ENCODE results near the gene ANKRD60.

ANKRD60 gene

GRCh38 chr20:58229198-58229798, 845 bp upstream of the ANKRD60 start:
- TF ChIP-seq CTCF (IDR thresholded peaks at IDR 0.05; ENCODE audit: low read depth, low read length) = no peak
- DNase-seq (ENCODE audit: extremely low read depth, low read depth) = no peak

- TF ChIP-seq CTCF (IDR thresholded peaks at IDR 0.05; ENCODE audit: low read depth, low read length) = no peak
- DNase-seq (ENCODE audit: extremely low read depth, low read depth) = no peak
Measured at GRCh38 chr20:58228103-58228483, 360 bp downstream of the ANKRD60 start.

DNA sequence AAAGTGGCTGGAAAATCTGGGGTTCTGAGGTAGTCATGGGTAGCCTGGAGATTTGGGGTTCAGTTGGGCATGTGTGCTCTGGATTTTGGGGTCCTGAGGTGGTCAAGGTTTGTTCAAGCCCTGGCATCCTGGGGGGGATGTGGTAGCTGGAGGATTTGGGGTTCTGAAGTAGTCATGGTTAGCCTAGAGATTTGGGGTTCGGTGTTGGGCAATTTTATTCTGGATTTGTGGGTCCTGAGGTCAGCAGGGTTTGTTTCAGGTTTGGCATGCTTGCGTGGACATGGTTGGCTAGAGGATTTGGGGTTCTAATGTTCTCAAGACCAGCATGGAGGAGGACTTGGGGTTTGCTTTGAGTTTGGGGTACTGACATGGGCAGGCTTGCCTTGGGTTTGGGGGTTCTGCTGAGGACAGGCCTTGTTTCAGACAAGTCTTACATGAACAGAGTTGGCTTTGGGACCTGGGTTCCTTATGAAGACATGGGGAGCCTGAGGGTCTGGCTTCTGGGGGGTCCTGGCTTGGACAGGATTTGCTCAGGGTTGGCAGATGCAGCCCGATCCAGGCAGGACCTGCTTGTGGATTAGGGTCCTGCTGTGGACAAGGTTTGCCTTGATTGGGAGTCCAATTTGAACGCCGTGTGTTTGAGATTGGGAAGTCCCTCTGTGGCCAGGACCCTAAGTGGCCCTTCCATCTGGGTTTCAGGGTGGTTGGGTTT, 906 bp downstream of the ANKRD60 start:
- no peak for DNase-seq (ENCODE audit: extremely low read depth, low read depth)
- no peak for TF ChIP-seq CTCF (IDR thresholded peaks at IDR 0.05; ENCODE audit: low read depth, low read length)

GRCh38 chr20:58225452-58226200, 2.8 kb downstream of the ANKRD60 start:
- no peak for TF ChIP-seq CTCF (IDR thresholded peaks at IDR 0.05; ENCODE audit: low read depth, low read length)
- no peak for DNase-seq (ENCODE audit: extremely low read depth, low read depth)

DNA sequence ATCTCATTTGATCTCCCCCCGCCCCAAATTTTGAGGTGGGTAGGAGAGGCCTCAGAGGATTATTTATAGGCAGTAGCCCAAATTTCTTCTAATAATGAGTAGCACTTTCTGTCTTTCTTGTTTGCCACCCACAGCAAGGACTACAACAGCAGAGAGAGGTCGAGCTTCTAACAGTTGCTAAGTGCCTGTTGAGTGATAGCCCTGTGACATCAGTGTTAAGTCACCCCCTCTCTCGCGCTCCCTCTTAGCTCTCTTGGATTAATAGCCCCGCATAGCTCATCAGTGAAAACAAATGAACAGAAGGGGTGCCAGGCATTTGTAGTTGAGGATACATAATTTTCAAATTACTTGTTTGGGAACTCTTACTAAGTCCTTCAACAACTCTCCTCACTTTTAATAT, 3.5 kb downstream of the ANKRD60 start:
- DNase-seq (ENCODE audit: extremely low read depth, low read depth) = no peak
- no peak for TF ChIP-seq CTCF (IDR thresholded peaks at IDR 0.05; ENCODE audit: low read depth, low read length)

- no peak for DNase-seq (ENCODE audit: extremely low read depth, low read depth)
- TF ChIP-seq CTCF (IDR thresholded peaks at IDR 0.05; ENCODE audit: low read depth, low read length) = no peak
Measured at GRCh38 chr20:58224097-58224496, 4.4 kb downstream of the ANKRD60 start.

DNA sequence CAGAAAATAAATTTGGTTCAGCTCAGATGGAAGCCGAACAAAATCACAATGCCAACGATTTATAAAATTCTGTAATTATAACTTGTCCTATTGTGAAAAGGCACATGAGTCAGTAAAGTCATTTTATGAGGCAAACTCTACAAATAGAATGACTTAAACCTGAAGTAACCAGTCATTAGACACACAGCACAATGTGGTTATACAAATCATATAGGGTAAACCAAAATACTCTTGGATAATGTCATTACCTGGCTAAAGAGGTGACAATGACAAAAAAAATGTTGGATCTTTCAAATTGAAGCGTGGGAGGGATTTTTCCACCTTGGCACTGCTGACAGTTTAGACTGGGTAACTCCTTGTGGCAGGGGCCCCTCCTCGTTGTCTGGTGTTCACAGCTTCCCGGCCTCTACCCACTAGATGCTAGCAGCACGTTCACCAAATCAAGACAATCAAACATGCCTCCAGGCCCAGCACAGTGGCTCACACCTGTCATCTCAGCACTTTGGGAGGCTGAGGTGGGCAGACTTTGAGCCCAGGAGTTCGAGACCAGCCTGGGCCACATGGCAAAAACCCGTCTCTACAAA, 5.0 kb downstream of the ANKRD60 start:
- DNase-seq (ENCODE audit: extremely low read depth, low read depth) = no peak
- TF ChIP-seq CTCF (IDR thresholded peaks at IDR 0.05; ENCODE audit: low read depth, low read length) = no peak
